CD4-positive, alpha-beta T cell (primary cell): ENCODE measurements around the gene RBFOX1. TPM values are rescaled to one million over a fixed set of nuclear protein-coding genes. Genes with fewer than 3 reads are reported as not detected.

Experiments used
- ATAC-seq: fragments of 200-7000 bp; cut with Tn5 transposase; one replicate; pipeline ENCODE4 v1.10.0; 2022; ENCODE audit warnings: mild to moderate bottlenecking; ENCODE audit not compliant: poor library complexity
- CTCF ChIA-PET: fragments of 350-600 bp; sonication (Branson Sonifier 250); formaldehyde crosslinking; loops from one replicate; lab custom pipeline; 2021; ENCODE audit warnings: antibody characterized with exemption, inconsistent platforms; lab: Charles Lee
- POLR2A ChIA-PET: fragments of 350-600 bp; sonication (Branson Sonifier 250); formaldehyde crosslinking; loops from one replicate; lab custom pipeline; 2021; ENCODE audit warnings: antibody characterized with exemption, inconsistent platforms; lab: Charles Lee
- DNase-seq, 14 experiments: peaks; one replicate each; pipeline ENCODE4 v3.0.0-alpha.2; 2013 to 2020; ENCODE audit warnings: mixed read lengths in 2 of 14
- H3K27ac ChIP-seq, 2 donors: one replicate each; pipeline versions ENCODE4 v1.5.1 to v1.7.0; 2013; ENCODE audit warnings: low read length in 2 of 2, low read depth in 1 of 2, mild to moderate bottlenecking in 1 of 2
- H3K27me3 ChIP-seq, 2 experiments: 1 replicate in 1 of 2; 2 replicates in 1 of 2; pipeline versions ENCODE4 v1.6.1 to v1.7.0; 2013; ENCODE audit warnings: low read length in 2 of 2, control low read depth in 1 of 2, mild to moderate bottlenecking in 1 of 2, moderate library complexity in 1 of 2; ENCODE audit not compliant: insufficient read depth in 2 of 2, control insufficient read depth in 1 of 2
- H3K36me3 ChIP-seq: one replicate; pipeline ENCODE4 v1.6.1; 2013; ENCODE audit warnings: low read length, control low read depth; ENCODE audit not compliant: insufficient read depth
- H3K4me1 ChIP-seq: one replicate; pipeline ENCODE4 v1.6.1; 2013; ENCODE audit warnings: low read length, control low read depth; ENCODE audit not compliant: insufficient read depth
- H3K4me3 ChIP-seq: one replicate; pipeline ENCODE4 v1.5.1; 2013; ENCODE audit warnings: mild to moderate bottlenecking, low read length, moderate library complexity
- H3K9me3 ChIP-seq, 2 experiments: 1 replicate in 1 of 2; 2 replicates in 1 of 2; pipeline versions ENCODE4 v1.6.1 to v1.7.0; 2013; ENCODE audit warnings: low read length in 2 of 2, mild to moderate bottlenecking in 2 of 2, control low read depth in 1 of 2, moderate library complexity in 1 of 2; ENCODE audit not compliant: control insufficient read depth in 1 of 2, insufficient read depth in 1 of 2
- H3K27ac Mint-ChIP-seq: one replicate; pipeline ENCODE4 v1.8.0; 2020; ENCODE audit warnings: mixed read lengths
- H3K27me3 Mint-ChIP-seq: one replicate; pipeline ENCODE4 v1.8.0; 2021; ENCODE audit warnings: mixed read lengths
- H3K36me3 Mint-ChIP-seq: one replicate; pipeline ENCODE4 v1.8.0; 2021; ENCODE audit warnings: low read depth, mixed read lengths
- H3K4me1 Mint-ChIP-seq: one replicate; pipeline ENCODE4 v1.8.0; 2021; ENCODE audit warnings: low read depth, mixed read lengths
- H3K4me3 Mint-ChIP-seq: one replicate; pipeline ENCODE4 v1.8.0; 2020; ENCODE audit warnings: mild to moderate bottlenecking, mixed read lengths
- H3K9me3 Mint-ChIP-seq: one replicate; pipeline ENCODE4 v1.8.0; 2020; ENCODE audit warnings: mixed read lengths
- CTCF ChIP-seq: fragments of 200-600 bp; IDR thresholded peaks from one replicate; pipeline ENCODE4 v1.8.0; 2022; ENCODE audit warnings: antibody characterized with exemption, mild to moderate bottlenecking
- intact Hi-C, 2 experiments: fragments of 100-400 bp; cut with DNase I in 1 of 2; cut with micrococcal nuclease in 1 of 2; formaldehyde crosslinking; loops; one replicate each; pipeline versions ENCODE4 v1.15.1 to v1.9.0; 2023 to 2025; cut with DNase I, micrococcal nuclease
- total RNA-seq, 174 experiments: library from RNA in 2 of 174; stranded (reverse) in 2 of 174; gene quantifications; one replicate each; pipeline ENCODE4 v1.2.3 and lab custom pipeline; 2021 to 2026

Gene RBFOX1
- total RNA-seq, 2 experiments from 2014 or later, result not detected

- no peak for ATAC-seq
- intact Hi-C loops, result no loop called here
- ChIA-PET CTCF (no interaction called here), POLR2A (no interaction called here)
- peaks cover 8% of the 10 kb centered on the region for H3K9me3 Mint-ChIP-seq
- DNase-seq, result no peak
- H3K4me1 Mint-ChIP-seq, result no peaks in the 10 kb centered on the region
- no peaks in the 10 kb centered on the region for H3K27me3 ChIP-seq
- no peak overlapping the region for H3K4me3 ChIP-seq
- no peaks in the 10 kb centered on the region for H3K36me3 ChIP-seq
- no peaks in the 10 kb centered on the region for H3K4me1 ChIP-seq
- H3K9me3 ChIP-seq, result peaks cover 0 to 20% of the 10 kb centered on the region in 2 experiments
- no peak overlapping the region for H3K27ac Mint-ChIP-seq
- H3K27ac ChIP-seq, result no peak overlapping the region
- no peak for TF ChIP-seq CTCF
- H3K27me3 Mint-ChIP-seq, result no peaks in the 10 kb centered on the region
- H3K36me3 Mint-ChIP-seq, result no peaks in the 10 kb centered on the region
- H3K4me3 Mint-ChIP-seq, result no peak overlapping the region
These were observed 86.8 kb downstream of the RBFOX1 start for GRCh38 chr16:7419441-7419840.

- Mint-ChIP-seq H3K4me3 (no peak overlapping the region), H3K27ac (no peak overlapping the region), H3K36me3 (no peaks in the 10 kb centered on the region), H3K4me1 (no peaks in the 10 kb centered on the region), H3K9me3 (peaks cover 8% of the 10 kb centered on the region), H3K27me3 (no peaks in the 10 kb centered on the region)
- H3K27me3 ChIP-seq, result no peaks in the 10 kb centered on the region
- DNase-seq, result no peak
- TF ChIP-seq CTCF, result no peak
- H3K4me3 ChIP-seq, result no peak overlapping the region
- peaks cover 0 to 20% of the 10 kb centered on the region in 2 experiments for H3K9me3 ChIP-seq
- intact Hi-C loops, result no loop called here
- ChIA-PET POLR2A (no interaction called here), CTCF (interaction anchor here (0.5 kb wide), 1 partner anchor 17 kb away, joined by 3 read pairs; no protein-coding TSS in a partner anchor)
- no peaks in the 10 kb centered on the region for H3K4me1 ChIP-seq
- H3K27ac ChIP-seq, result no peak overlapping the region
- no peak for ATAC-seq
- H3K36me3 ChIP-seq, result no peaks in the 10 kb centered on the region
These were observed 87.4 kb downstream of the RBFOX1 start for GRCh38 chr16:7420079-7420478.

- no peak for ATAC-seq
- no peak overlapping the region for H3K4me3 Mint-ChIP-seq
- H3K27ac Mint-ChIP-seq, result no peak overlapping the region
- peaks cover 11% of the 10 kb centered on the region for H3K9me3 Mint-ChIP-seq
- no peak for TF ChIP-seq CTCF
- intact Hi-C loops, result no loop called here
- no peak overlapping the region for H3K27ac ChIP-seq
- CTCF ChIA-PET, result interaction anchor here (0.5 kb wide), 1 partner anchor 17 kb away, joined by 3 read pairs; no protein-coding TSS in a partner anchor
- H3K4me3 ChIP-seq, result no peak overlapping the region
- H3K4me1 ChIP-seq, result no peaks in the 10 kb centered on the region
- no peaks in the 10 kb centered on the region for H3K4me1 Mint-ChIP-seq
- H3K36me3 Mint-ChIP-seq, result no peaks in the 10 kb centered on the region
- POLR2A ChIA-PET, result no interaction called here
- H3K27me3 Mint-ChIP-seq, result no peaks in the 10 kb centered on the region
- peaks cover 0 to 22% of the 10 kb centered on the region in 2 experiments for H3K9me3 ChIP-seq
- no peaks in the 10 kb centered on the region for H3K27me3 ChIP-seq
- DNase-seq, result no peak
- no peaks in the 10 kb centered on the region for H3K36me3 ChIP-seq
These were observed 88.2 kb downstream of the RBFOX1 start for GRCh38 chr16:7420843-7421242.
